ENCODE data around the gene C6orf132.

- TF ChIP-seq CTCF (IDR thresholded peaks at IDR 0.05; ENCODE audit: low read depth, low read length) (no peak), EZH2phosphoT487 (IDR thresholded peaks at IDR 0.05; ENCODE audit: low read depth) (no peak)
Measured at GRCh38 chr6:42090819-42091717, 51.4 kb downstream of the C6orf132 start.
